DND-41 (cell line): ENCODE measurements around the gene HPCAL1.

Source experiments
- ATAC-seq: fragments of 200-7000 bp; cut with Tn5 transposase; 3 replicates; pipeline ENCODE4 v1.9.1; 2021; ENCODE audit warnings: low read depth; ENCODE audit not compliant: insufficient read depth
- DNase-seq: peaks from one replicate; pipeline ENCODE4 v3.0.0-alpha.2; 2020
- H2AFZ ChIP-seq: 2 replicates; pipeline ENCODE4 v1.6.0; 2012; ENCODE audit warnings: low read depth, low read length
- H3K27ac ChIP-seq: 2 replicates; pipeline ENCODE4 v1.5.1; 2012; ENCODE audit warnings: low read length, inconsistent platforms
- H3K27me3 ChIP-seq: fragments of 200-600 bp; sonication (generic); 2 replicates; pipeline ENCODE4 v1.6.0; 2012; ENCODE audit warnings: low read length, mild to moderate bottlenecking, inconsistent platforms; ENCODE audit not compliant: insufficient read depth, poor library complexity
- H3K36me3 ChIP-seq: 2 replicates; pipeline ENCODE4 v1.5.1; 2012; ENCODE audit warnings: low read length, inconsistent platforms; ENCODE audit not compliant: insufficient read depth
- H3K4me1 ChIP-seq: 2 replicates; pipeline ENCODE4 v1.5.1; 2012; ENCODE audit warnings: mild to moderate bottlenecking, low read length; ENCODE audit not compliant: insufficient read depth
- H3K4me2 ChIP-seq: 2 replicates; pipeline ENCODE4 v1.6.0; 2012; ENCODE audit warnings: mild to moderate bottlenecking, moderate library complexity, low read length, inconsistent platforms; ENCODE audit not compliant: insufficient read depth
- H3K4me3 ChIP-seq, 2 experiments: fragments of 200-600 bp in 1 of 2; shearing (Covaris generic) in 1 of 2; 2 replicates each; pipeline ENCODE4 v1.5.1; 2012 to 2016; ENCODE audit warnings: inconsistent platforms in 2 of 2, low read length in 2 of 2, mild to moderate bottlenecking in 2 of 2, low read depth in 1 of 2, moderate library complexity in 1 of 2
- H3K79me2 ChIP-seq: 2 replicates; pipeline ENCODE4 v1.6.0; 2012; ENCODE audit warnings: low read length, inconsistent platforms; ENCODE audit not compliant: insufficient read depth
- H3K9ac ChIP-seq: 2 replicates; pipeline ENCODE4 v1.6.0; 2012; ENCODE audit warnings: low read depth, mild to moderate bottlenecking, inconsistent platforms, low read length, moderate library complexity
- H3K9me3 ChIP-seq: 2 replicates; pipeline ENCODE4 v1.5.1; 2012; ENCODE audit warnings: low read length, moderate library complexity, mild to moderate bottlenecking, inconsistent platforms; ENCODE audit not compliant: insufficient read depth, severe bottlenecking
- H4K20me1 ChIP-seq: 2 replicates; pipeline ENCODE4 v1.6.0; 2012; ENCODE audit warnings: low read length; ENCODE audit not compliant: insufficient read depth
- CTCF ChIP-seq: IDR thresholded peaks from 2 replicates; pipeline ENCODE4 v1.5.1; 2012; ENCODE audit warnings: borderline replicate concordance, low read length, moderate library complexity, mild to moderate bottlenecking; ENCODE audit not compliant: poor library complexity, severe bottlenecking; ENCODE audit errors: extremely low read depth
- EZH2 ChIP-seq: IDR thresholded peaks from 3 replicates; pipeline ENCODE4 v1.6.1; 2012; ENCODE audit warnings: borderline replicate concordance, low read depth, mild to moderate bottlenecking, moderate library complexity, low read length, inconsistent platforms; ENCODE audit not compliant: severe bottlenecking

The HPCAL1 gene

GRCh38 chr2:10389573-10389972 is 86.9 kb downstream of the HPCAL1 start:
- TF ChIP-seq CTCF (no peak), EZH2 (no peak)
- Histone ChIP-seq H3K4me1 (no peaks in the 10 kb centered on the region), H3K79me2 (no peaks in the 10 kb centered on the region), H3K27ac (no peak overlapping the region), H3K36me3 (no peaks in the 10 kb centered on the region), H4K20me1 (peaks cover 34% of the 10 kb centered on the region), H3K4me3 (no peak overlapping the region), H3K9me3 (no peaks in the 10 kb centered on the region), H3K9ac (no peak overlapping the region), H3K4me2 (no peak overlapping the region), H2AFZ (no peak overlapping the region), H3K27me3 (no peaks in the 10 kb centered on the region)
- DNase-seq, result no peak
- ATAC-seq, result no peak

GRCh38 chr2:10390369-10390801 is 87.7 kb downstream of the HPCAL1 start:
- Histone ChIP-seq H3K27me3 (no peaks in the 10 kb centered on the region), H2AFZ (no peak overlapping the region), H3K27ac (no peak overlapping the region), H3K79me2 (no peaks in the 10 kb centered on the region), H3K36me3 (no peaks in the 10 kb centered on the region), H4K20me1 (peaks cover 29% of the 10 kb centered on the region), H3K4me2 (no peak overlapping the region), H3K9me3 (no peaks in the 10 kb centered on the region), H3K9ac (no peak overlapping the region), H3K4me3 (no peak overlapping the region), H3K4me1 (no peaks in the 10 kb centered on the region)
- no peak for DNase-seq
- no peak for ATAC-seq
- TF ChIP-seq CTCF, result no peak
- no peak for TF ChIP-seq EZH2

GRCh38 chr2:10392100-10392499 is 89.4 kb downstream of the HPCAL1 start:
- no peaks in the 10 kb centered on the region for H3K79me2 ChIP-seq
- no peak overlapping the region for H3K27ac ChIP-seq
- no peak overlapping the region for H3K9ac ChIP-seq
- DNase-seq (no peak), ATAC-seq (no peak)
- no peaks in the 10 kb centered on the region for H3K36me3 ChIP-seq
- no peak overlapping the region for H2AFZ ChIP-seq
- no peaks in the 10 kb centered on the region for H3K4me1 ChIP-seq
- H3K4me3 ChIP-seq, result no peak overlapping the region
- TF ChIP-seq EZH2, result no peak
- no peak for TF ChIP-seq CTCF
- H3K4me2 ChIP-seq, result no peak overlapping the region
- peaks cover 25% of the 10 kb centered on the region; the same call in 1 of the 2 replicates for H4K20me1 ChIP-seq
- no peaks in the 10 kb centered on the region for H3K27me3 ChIP-seq
- no peaks in the 10 kb centered on the region for H3K9me3 ChIP-seq

- H3K4me1 ChIP-seq, result no peaks in the 10 kb centered on the region
- peaks cover 22% of the 10 kb centered on the region; the same call in 1 of the 2 replicates for H4K20me1 ChIP-seq
- H3K9me3 ChIP-seq, result no peaks in the 10 kb centered on the region
- no peak for TF ChIP-seq EZH2
- no peak for TF ChIP-seq CTCF
- no peaks in the 10 kb centered on the region for H3K36me3 ChIP-seq
- no peak overlapping the region for H3K9ac ChIP-seq
- DNase-seq (no peak), ATAC-seq (no peak)
- H3K27ac ChIP-seq, result no peak overlapping the region
- H3K4me3 ChIP-seq, result no peak overlapping the region
- no peak overlapping the region for H2AFZ ChIP-seq
- no peaks in the 10 kb centered on the region for H3K27me3 ChIP-seq
- H3K79me2 ChIP-seq, result no peaks in the 10 kb centered on the region
- no peak overlapping the region for H3K4me2 ChIP-seq
These were observed 89.8 kb downstream of the HPCAL1 start for GRCh38 chr2:10392548-10392947.
